Keratinocyte (primary cell): Measurements from ENCODE around the gene METAP1D. TPM values are rescaled to one million over a fixed set of nuclear protein-coding genes. Genes with fewer than 3 reads are reported as not detected.

Source experiments
- DNase-seq: peaks from one replicate; pipeline ENCODE4 v3.0.0-alpha.2; 2011; ENCODE audit warnings: low read depth, missing footprints, low spot score
- FAIRE-seq: peaks from 2 replicates; lab custom pipeline; 2011; peaks lifted over from hg19 to GRCh38; lab: Jason Lieb, UNC
- H2AFZ ChIP-seq: 2 replicates; pipeline ENCODE4 v1.6.0; 2012; ENCODE audit warnings: low read length, control low read depth, inconsistent platforms; ENCODE audit not compliant: control insufficient read depth
- H3K27ac ChIP-seq: 2 replicates; pipeline ENCODE4 v1.5.1; 2011; ENCODE audit warnings: low read length; ENCODE audit not compliant: control insufficient read depth, insufficient read depth
- H3K27me3 ChIP-seq: 3 replicates; pipeline ENCODE4 v1.6.0; 2011; ENCODE audit warnings: low read length; ENCODE audit not compliant: control insufficient read depth, insufficient read depth; ENCODE audit errors: extremely low read depth
- H3K36me3 ChIP-seq, 2 experiments: 2 replicates in 1 of 2; 3 replicates in 1 of 2; pipeline ENCODE4 v1.5.1; 2011; ENCODE audit warnings: low read length in 2 of 2, mild to moderate bottlenecking in 1 of 2; ENCODE audit not compliant: control insufficient read depth in 2 of 2, insufficient read depth in 2 of 2; ENCODE audit errors: extremely low read depth in 1 of 2
- H3K4me1 ChIP-seq: 3 replicates; pipeline ENCODE4 v1.5.1; 2011; ENCODE audit warnings: low read length; ENCODE audit not compliant: control insufficient read depth, insufficient read depth; ENCODE audit errors: extremely low read depth
- H3K4me2 ChIP-seq: 3 replicates; pipeline ENCODE4 v1.6.0; 2011; ENCODE audit warnings: low read depth, low read length; ENCODE audit not compliant: control insufficient read depth, insufficient read depth; ENCODE audit errors: extremely low read depth
- H3K4me3 ChIP-seq, 3 experiments: fragments of 200-600 bp in 1 of 3; sonication (generic) in 1 of 3; 2 replicates in 2 of 3; 3 replicates in 1 of 3; pipeline ENCODE4 v1.5.1; 2011 to 2016; ENCODE audit warnings: low read length in 3 of 3, mild to moderate bottlenecking in 3 of 3, control low read depth in 2 of 3, inconsistent platforms in 1 of 3, low read depth in 1 of 3, mixed read lengths in 1 of 3, mixed run types in 1 of 3, moderate library complexity in 1 of 3; ENCODE audit not compliant: control insufficient read depth in 2 of 3, insufficient read depth in 2 of 3; ENCODE audit errors: extremely low read depth in 1 of 3
- H3K79me2 ChIP-seq: 2 replicates; pipeline ENCODE4 v1.6.0; 2012; ENCODE audit warnings: low read length; ENCODE audit not compliant: control insufficient read depth, insufficient read depth
- H3K9ac ChIP-seq: 3 replicates; pipeline ENCODE4 v1.6.0; 2011; ENCODE audit warnings: low read length; ENCODE audit not compliant: control insufficient read depth, insufficient read depth; ENCODE audit errors: extremely low read depth
- H3K9me1 ChIP-seq: 3 replicates; pipeline ENCODE4 v1.6.0; 2011; ENCODE audit warnings: low read length; ENCODE audit not compliant: control insufficient read depth, insufficient read depth; ENCODE audit errors: extremely low read depth
- H3K9me3 ChIP-seq: 2 replicates; pipeline ENCODE4 v1.5.1; 2012; ENCODE audit warnings: low read depth, low read length; ENCODE audit not compliant: control insufficient read depth
- H4K20me1 ChIP-seq: 3 replicates; pipeline ENCODE4 v1.6.0; 2011; ENCODE audit warnings: low read length; ENCODE audit not compliant: control insufficient read depth, insufficient read depth; ENCODE audit errors: extremely low read depth
- CTCF ChIP-seq, 3 experiments: IDR thresholded peaks in 1 of 3; conservative IDR thresholded peaks in 1 of 3; optimal IDR thresholded peaks in 1 of 3; 2 replicates in 2 of 3; 3 replicates in 1 of 3; pipeline versions ENCODE3 to v1.5.1; 2011; ENCODE audit warnings: low read length in 3 of 3, mild to moderate bottlenecking in 3 of 3, moderate library complexity in 2 of 3, control low read depth in 1 of 3, inconsistent platforms in 1 of 3; ENCODE audit not compliant: insufficient read depth in 2 of 3; ENCODE audit errors: extremely low read depth in 1 of 3
- EZH2 ChIP-seq: IDR thresholded peaks from one replicate; pipeline ENCODE4 v1.6.1; 2012; ENCODE audit warnings: inconsistent platforms, mild to moderate bottlenecking, low read length, moderate library complexity
- dilution Hi-C: fragments of 300-500 bp; cut with MboI; formaldehyde crosslinking; loops from one replicate; pipeline ENCODE4 v1.7.0; 2020; ENCODE audit warnings: low sequenced_read_pairs; ENCODE audit not compliant: extremely low pct_ligation_motif_present
- polyA plus RNA-seq, 5 experiments: library from polyadenylated mRNA; depleted of rRNA in 3 of 5; stranded (reverse) in 3 of 5; stranded (forward) in 1 of 5; unstranded in 1 of 5; fragments of >200 nt; gene quantifications; 1 replicate in 1 of 5; 2 replicates in 3 of 5; 3 replicates in 1 of 5; pipeline versions ENCODE4 v1.2.1 to v1.2.3, GENCODE V29; 2011 to 2012; ENCODE audit warnings: missing spikeins in 2 of 5, low read depth in 1 of 5, low replicate concordance in 1 of 5

Gene METAP1D
- polyA plus RNA-seq, 1 donor (not counting 4 experiments of a cell fraction or from before 2014, with no cell fraction given) = 5.1 TPM

- Histone ChIP-seq H3K4me3 (no peak overlapping the region), H3K79me2 (no peaks in the 10 kb centered on the region), H2AFZ (no peak overlapping the region), H4K20me1 (no peaks in the 10 kb centered on the region), H3K4me2 (no peak overlapping the region), H3K9me1 (no peaks in the 10 kb centered on the region), H3K4me1 (no peaks in the 10 kb centered on the region), H3K27me3 (no peaks in the 10 kb centered on the region), H3K27ac (no peak overlapping the region), H3K9ac (no peak overlapping the region), H3K36me3 (no peaks in the 10 kb centered on the region), H3K9me3 (no peaks in the 10 kb centered on the region)
- no peak for TF ChIP-seq EZH2
- no peak for TF ChIP-seq CTCF (optimal IDR thresholded peaks at IDR 0.05 in 1 of 3, IDR thresholded peaks at IDR 0.05 in 1 of 3, conservative IDR thresholded peaks at IDR 0.05 in 1 of 3; ENCODE audit: extremely low read depth in 1 of 3, insufficient read depth in 2 of 3, low read length in 3 of 3)
- dilution Hi-C loops = no loop called here
- FAIRE-seq = peak; percentile 41
- DNase-seq = no peak
Measured at GRCh38 chr2:172046866-172047565, 47.3 kb downstream of the METAP1D start.

- no peak overlapping the region for H3K9ac ChIP-seq
- FAIRE-seq (peak; percentile 39), DNase-seq (no peak)
- TF ChIP-seq EZH2 (no peak), CTCF (optimal IDR thresholded peaks at IDR 0.05 in 1 of 3, IDR thresholded peaks at IDR 0.05 in 1 of 3, conservative IDR thresholded peaks at IDR 0.05 in 1 of 3; ENCODE audit: extremely low read depth in 1 of 3, insufficient read depth in 2 of 3, low read length in 3 of 3) (no peak)
- H3K4me3 ChIP-seq = no peak overlapping the region
- no peaks in the 10 kb centered on the region for H3K36me3 ChIP-seq
- H3K27me3 ChIP-seq = no peaks in the 10 kb centered on the region
- H3K79me2 ChIP-seq = no peaks in the 10 kb centered on the region
- no peaks in the 10 kb centered on the region for H3K4me1 ChIP-seq
- no peaks in the 10 kb centered on the region for H3K9me3 ChIP-seq
- dilution Hi-C loops = no loop called here
- H3K9me1 ChIP-seq = no peaks in the 10 kb centered on the region
- no peak overlapping the region for H3K27ac ChIP-seq
- no peaks in the 10 kb centered on the region for H4K20me1 ChIP-seq
- H3K4me2 ChIP-seq = no peak overlapping the region
- H2AFZ ChIP-seq = no peak overlapping the region
Measured at GRCh38 chr2:172047566-172048507, 48.1 kb downstream of the METAP1D start.
